ENCODE results near the gene DRP2.

DNA sequence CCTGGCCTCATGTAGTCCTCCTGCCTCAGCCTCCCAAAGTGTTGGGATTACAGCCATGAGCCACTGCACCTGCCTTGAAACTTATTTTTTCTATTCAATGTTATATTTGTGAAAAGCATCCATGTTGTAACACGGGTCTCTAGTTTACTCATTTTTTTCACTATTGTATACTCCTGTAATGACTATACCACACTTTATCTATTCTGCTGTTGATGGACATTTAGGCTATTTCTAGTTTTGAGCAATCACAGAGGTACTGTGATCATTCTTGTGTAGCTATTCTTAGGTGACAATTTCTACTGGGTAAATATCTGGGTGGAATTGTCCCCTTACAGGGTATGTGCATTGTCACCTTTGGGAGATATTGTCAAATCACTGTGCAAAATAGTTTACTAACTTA lies 3.6 kb downstream of the DRP2 start:
- TF ChIP-seq, protein P1, sequence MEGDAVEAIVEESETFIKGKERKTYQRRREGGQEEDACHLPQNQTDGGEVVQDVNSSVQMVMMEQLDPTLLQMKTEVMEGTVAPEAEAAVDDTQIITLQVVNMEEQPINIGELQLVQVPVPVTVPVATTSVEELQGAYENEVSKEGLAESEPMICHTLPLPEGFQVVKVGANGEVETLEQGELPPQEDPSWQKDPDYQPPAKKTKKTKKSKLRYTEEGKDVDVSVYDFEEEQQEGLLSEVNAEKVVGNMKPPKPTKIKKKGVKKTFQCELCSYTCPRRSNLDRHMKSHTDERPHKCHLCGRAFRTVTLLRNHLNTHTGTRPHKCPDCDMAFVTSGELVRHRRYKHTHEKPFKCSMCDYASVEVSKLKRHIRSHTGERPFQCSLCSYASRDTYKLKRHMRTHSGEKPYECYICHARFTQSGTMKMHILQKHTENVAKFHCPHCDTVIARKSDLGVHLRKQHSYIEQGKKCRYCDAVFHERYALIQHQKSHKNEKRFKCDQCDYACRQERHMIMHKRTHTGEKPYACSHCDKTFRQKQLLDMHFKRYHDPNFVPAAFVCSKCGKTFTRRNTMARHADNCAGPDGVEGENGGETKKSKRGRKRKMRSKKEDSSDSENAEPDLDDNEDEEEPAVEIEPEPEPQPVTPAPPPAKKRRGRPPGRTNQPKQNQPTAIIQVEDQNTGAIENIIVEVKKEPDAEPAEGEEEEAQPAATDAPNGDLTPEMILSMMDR (conservative IDR thresholded peaks at IDR 0.05 in 1 of 2, IDR thresholded peaks at IDR 0.05 in 1 of 2; ENCODE audit: extremely low read depth in 1 of 2, insufficient read depth in 1 of 2, low read depth in 1 of 2, low read length in 2 of 2), result no peak
- TF ChIP-seq EZH2 (IDR thresholded peaks at IDR 0.05; ENCODE audit: borderline replicate concordance, low read length), result no peak
